ENCODE data around the gene HTRA2.

The HTRA2 gene

GRCh38 chr2:74497777-74498499 lies 31.8 kb upstream of the HTRA2 start:
- peak overlapping the region; percentile 53 for H3K4me3 ChIP-seq (ENCODE audit: low read length)
- no peak for DNase-seq (ENCODE audit: low read depth)
- TF ChIP-seq, protein P1, sequence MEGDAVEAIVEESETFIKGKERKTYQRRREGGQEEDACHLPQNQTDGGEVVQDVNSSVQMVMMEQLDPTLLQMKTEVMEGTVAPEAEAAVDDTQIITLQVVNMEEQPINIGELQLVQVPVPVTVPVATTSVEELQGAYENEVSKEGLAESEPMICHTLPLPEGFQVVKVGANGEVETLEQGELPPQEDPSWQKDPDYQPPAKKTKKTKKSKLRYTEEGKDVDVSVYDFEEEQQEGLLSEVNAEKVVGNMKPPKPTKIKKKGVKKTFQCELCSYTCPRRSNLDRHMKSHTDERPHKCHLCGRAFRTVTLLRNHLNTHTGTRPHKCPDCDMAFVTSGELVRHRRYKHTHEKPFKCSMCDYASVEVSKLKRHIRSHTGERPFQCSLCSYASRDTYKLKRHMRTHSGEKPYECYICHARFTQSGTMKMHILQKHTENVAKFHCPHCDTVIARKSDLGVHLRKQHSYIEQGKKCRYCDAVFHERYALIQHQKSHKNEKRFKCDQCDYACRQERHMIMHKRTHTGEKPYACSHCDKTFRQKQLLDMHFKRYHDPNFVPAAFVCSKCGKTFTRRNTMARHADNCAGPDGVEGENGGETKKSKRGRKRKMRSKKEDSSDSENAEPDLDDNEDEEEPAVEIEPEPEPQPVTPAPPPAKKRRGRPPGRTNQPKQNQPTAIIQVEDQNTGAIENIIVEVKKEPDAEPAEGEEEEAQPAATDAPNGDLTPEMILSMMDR (conservative IDR thresholded peaks at IDR 0.05; ENCODE audit: low read length) = no peak

DNA sequence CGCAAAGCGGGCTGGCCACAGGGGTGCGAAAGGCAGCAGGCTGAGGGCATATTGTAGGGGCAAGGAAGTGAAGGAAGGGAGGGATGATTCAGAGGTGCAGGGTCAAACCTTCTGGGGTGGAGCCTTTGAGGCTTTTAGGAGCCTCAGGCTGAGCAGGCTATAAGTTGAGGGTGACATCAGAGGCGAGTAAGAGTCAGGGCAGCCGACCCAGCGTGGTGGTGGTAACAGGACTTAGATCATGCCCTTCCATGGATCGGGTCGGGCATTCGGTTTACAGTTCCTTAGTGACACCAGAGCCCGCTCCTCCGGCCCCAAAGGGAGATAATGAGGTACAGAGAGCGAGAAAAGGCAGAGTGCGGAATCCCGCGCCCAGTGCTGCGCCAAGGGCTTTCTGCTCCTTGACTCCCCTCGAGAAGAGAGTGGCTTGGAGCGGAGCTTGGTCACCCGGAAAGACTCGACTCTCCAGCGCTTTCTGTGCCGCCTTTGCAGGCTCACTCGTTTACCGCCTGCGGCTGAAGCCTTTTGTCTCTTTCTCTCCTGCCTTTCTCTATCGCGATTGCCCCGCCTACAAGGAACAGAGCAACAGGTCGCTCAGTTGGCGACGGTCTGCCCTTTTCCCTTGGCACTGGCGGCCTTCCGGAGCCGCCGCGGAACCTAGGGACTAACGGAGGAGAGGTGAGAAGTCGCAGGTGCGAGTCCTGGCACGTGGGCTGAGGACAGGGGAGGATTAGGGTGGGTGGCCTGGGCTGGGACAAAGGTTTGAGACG lies 31.1 kb upstream of the HTRA2 start:
- peak overlapping the region; percentile 53 for H3K4me3 ChIP-seq (ENCODE audit: low read length)

DNA sequence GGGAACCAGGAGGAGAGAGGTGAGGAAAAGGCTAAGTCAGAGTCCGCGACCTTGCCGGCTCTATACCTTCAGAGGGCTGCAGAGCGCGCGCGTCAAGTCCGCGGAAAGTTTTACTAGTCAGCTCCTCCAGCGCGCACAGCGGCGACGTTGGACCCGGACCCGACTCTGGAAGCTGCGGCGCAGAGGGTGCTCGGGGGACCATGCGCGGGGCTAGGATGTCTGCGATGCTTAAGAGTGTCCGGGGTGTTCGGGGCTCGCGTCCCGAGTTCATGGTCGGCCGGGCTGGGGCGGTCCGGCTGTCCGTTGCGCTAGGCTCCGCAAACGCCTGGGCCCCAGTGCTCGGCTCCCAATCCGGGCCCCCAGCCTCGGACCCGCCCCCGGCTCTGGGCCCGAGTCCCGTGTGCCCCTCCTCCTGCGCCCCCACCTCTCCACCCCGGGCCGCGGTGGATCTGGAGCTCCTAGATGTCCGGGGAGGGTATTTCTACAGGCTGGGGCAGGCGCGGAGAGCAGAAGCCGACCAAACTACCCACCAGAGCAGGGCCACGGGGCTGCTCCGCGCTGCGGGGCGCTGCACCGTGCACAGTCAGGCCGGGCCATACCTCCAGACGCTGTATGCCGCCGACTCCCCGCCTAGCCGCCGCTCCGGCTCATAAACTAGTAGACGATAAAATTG lies 30.3 kb upstream of the HTRA2 start, which contains the start of gene LBX2:
Gene LBX2, minus strand, starts transcription at position 337 of the 673 bp plus-strand sequence. Its CDS starts 66 bp downstream, at position 271.
- peak within 1 kb of the TSS; percentile 53 for H3K4me3 ChIP-seq (ENCODE audit: low read length)
- TF ChIP-seq, protein P1 (conservative IDR thresholded peaks at IDR 0.05; ENCODE audit: low read length) = no peak
- DNase-seq (ENCODE audit: low read depth) = no peak

More for the DNA sequence above, 31.1 kb upstream of the HTRA2 start:
- DNase-seq (ENCODE audit: low read depth) = no peak
- TF ChIP-seq, protein P1 (conservative IDR thresholded peaks at IDR 0.05; ENCODE audit: low read length) = no peak

- peak overlapping the region; percentile 22; the same call in 1 of the 2 replicates for H3K4me3 ChIP-seq (ENCODE audit: low read length)
- TF ChIP-seq, protein P1 (conservative IDR thresholded peaks at IDR 0.05; ENCODE audit: low read length) = no peak
- DNase-seq (ENCODE audit: low read depth) = no peak
Observed at GRCh38 chr2:74499940-74500577, 29.7 kb upstream of the HTRA2 start.

- TF ChIP-seq, protein P1 (conservative IDR thresholded peaks at IDR 0.05; ENCODE audit: low read length) = no peak
- no peak for DNase-seq (ENCODE audit: low read depth)
- no peak overlapping the region for H3K4me3 ChIP-seq (ENCODE audit: low read length)
Observed at GRCh38 chr2:74500578-74500946, 29.2 kb upstream of the HTRA2 start.

DNA sequence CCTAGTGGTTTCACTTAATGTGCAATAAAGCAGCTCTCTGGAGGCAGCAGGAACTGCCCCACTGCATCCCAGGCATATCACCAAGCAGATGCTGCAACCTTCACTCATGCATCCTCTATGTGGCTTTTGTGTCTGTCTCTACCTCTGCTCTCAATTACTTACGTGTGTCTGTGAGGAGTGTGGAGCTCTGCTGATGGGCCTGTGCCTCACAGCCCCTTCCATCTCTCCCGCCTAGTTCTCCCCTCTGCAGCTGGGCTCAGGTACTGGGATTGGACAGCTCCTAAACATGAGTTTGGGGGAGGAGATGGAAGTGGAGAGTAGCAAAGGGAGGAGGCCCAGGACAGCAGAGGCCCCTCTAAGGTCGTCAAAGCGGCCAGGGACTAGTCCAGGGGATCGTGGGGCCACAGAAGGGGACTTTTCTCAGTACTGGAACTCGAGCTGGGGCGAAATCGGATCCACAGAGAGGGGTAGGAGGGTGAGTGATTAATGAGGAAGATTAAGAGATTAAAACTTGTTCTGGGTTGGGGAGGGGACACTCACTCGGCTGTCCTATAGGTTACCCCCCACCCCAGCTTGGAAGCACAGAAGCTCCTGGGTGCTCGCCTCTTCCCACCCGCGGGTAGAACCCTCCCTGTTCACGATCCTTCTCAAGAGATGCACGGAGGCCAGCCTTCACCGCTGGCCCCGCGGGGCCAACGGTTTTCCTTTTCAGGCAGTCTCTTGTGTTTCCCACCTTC lies 28.2 kb upstream of the HTRA2 start:
- H3K4me3 ChIP-seq (ENCODE audit: low read length) = peak overlapping the region; percentile 78
- TF ChIP-seq, protein P1 (conservative IDR thresholded peaks at IDR 0.05; ENCODE audit: low read length) = no peak
- DNase-seq (ENCODE audit: low read depth) = no peak
